Liver (tissue), 9 donors: ENCODE results near the gene LRRC71. TPM values are rescaled to one million over a fixed set of nuclear protein-coding genes. Genes with fewer than 3 reads are reported as not detected.

ENCODE experiments used
- DNase-seq: peaks from one replicate; pipeline ENCODE4 v3.0.0-alpha.2; 2017; ENCODE audit warnings: low spot score
- H3K27ac ChIP-seq, 2 donors: one replicate each; pipeline ENCODE4 v1.7.0; 2013; ENCODE audit warnings: inconsistent platforms in 2 of 2, low read length in 2 of 2, control low read depth in 1 of 2, low read depth in 1 of 2, mild to moderate bottlenecking in 1 of 2
- H3K27me3 ChIP-seq, 4 donors: one replicate each; pipeline versions ENCODE4 v1.6.1 to v1.7.0; 2013; ENCODE audit warnings: low read length in 3 of 4, inconsistent platforms in 1 of 4, mild to moderate bottlenecking in 1 of 4, moderate library complexity in 1 of 4; ENCODE audit not compliant: control insufficient read depth in 4 of 4, insufficient read depth in 4 of 4
- H3K36me3 ChIP-seq, 4 donors: one replicate each; pipeline versions ENCODE4 v1.6.1 to v1.7.0; 2013; ENCODE audit warnings: low read length in 3 of 4, mild to moderate bottlenecking in 3 of 4, low read depth in 1 of 4, moderate library complexity in 1 of 4; ENCODE audit not compliant: control insufficient read depth in 4 of 4, insufficient read depth in 3 of 4
- H3K4me1 ChIP-seq, 4 donors: one replicate each; pipeline versions ENCODE4 v1.6.1 to v1.7.0; 2013; ENCODE audit warnings: low read length in 3 of 4, mild to moderate bottlenecking in 3 of 4, moderate library complexity in 1 of 4; ENCODE audit not compliant: control insufficient read depth in 4 of 4, insufficient read depth in 4 of 4
- H3K4me3 ChIP-seq, 3 donors: one replicate each; pipeline versions ENCODE4 v1.6.1 to v1.7.0; 2013; ENCODE audit warnings: low read length in 3 of 3, control low read depth in 1 of 3, low read depth in 1 of 3, mild to moderate bottlenecking in 1 of 3
- H3K9ac ChIP-seq, 2 donors: one replicate each; pipeline ENCODE4 v1.7.0; 2013; ENCODE audit warnings: low read length in 2 of 2, mild to moderate bottlenecking in 2 of 2, moderate library complexity in 2 of 2, control low read depth in 1 of 2, low read depth in 1 of 2
- H3K9me3 ChIP-seq, 4 donors: one replicate each; pipeline versions ENCODE4 v1.6.1 to v1.7.0; 2013; ENCODE audit warnings: low read length in 3 of 4; ENCODE audit not compliant: control insufficient read depth in 4 of 4
- EGR1 ChIP-seq, 2 donors: IDR thresholded peaks; 2 replicates each; pipeline ENCODE4 v1.6.1; 2016 to 2018; ENCODE audit warnings: antibody characterized with exemption in 2 of 2, low read depth in 2 of 2
- FOXA1 ChIP-seq: IDR thresholded peaks from 2 replicates; pipeline ENCODE4 v1.6.1; 2016; ENCODE audit warnings: antibody characterized with exemption
- FOXA2 ChIP-seq: IDR thresholded peaks from 2 replicates; pipeline ENCODE4 v1.6.1; 2016; ENCODE audit warnings: antibody characterized with exemption
- GABPA ChIP-seq, 2 donors: IDR thresholded peaks in 1 of 2; conservative IDR thresholded peaks in 1 of 2; 2 replicates each; pipeline ENCODE4 v1.6.1; 2016; ENCODE audit warnings: antibody characterized with exemption in 2 of 2, mild to moderate bottlenecking in 1 of 2, moderate library complexity in 1 of 2
- HNF4A ChIP-seq, 2 donors: conservative IDR thresholded peaks; 2 replicates each; pipeline ENCODE4 v1.6.1; 2016; ENCODE audit warnings: antibody characterized with exemption in 2 of 2, mild to moderate bottlenecking in 2 of 2
- HNF4G ChIP-seq: IDR thresholded peaks from 2 replicates; pipeline ENCODE4 v1.6.1; 2016; ENCODE audit warnings: antibody characterized with exemption
- JUND ChIP-seq, 2 donors: IDR thresholded peaks; 2 replicates each; pipeline ENCODE4 v1.6.1; 2016; ENCODE audit warnings: antibody characterized with exemption in 2 of 2
- NR2F2 ChIP-seq: IDR thresholded peaks from 2 replicates; pipeline ENCODE4 v1.6.1; 2016; ENCODE audit warnings: antibody characterized with exemption
- RAD21 ChIP-seq, 2 donors: IDR thresholded peaks; 2 replicates each; pipeline ENCODE4 v1.6.1; 2016; ENCODE audit warnings: antibody characterized with exemption in 2 of 2, mild to moderate bottlenecking in 2 of 2
- RXRA ChIP-seq, 2 donors: IDR thresholded peaks; 2 replicates each; pipeline ENCODE4 v1.6.1; 2017 to 2018; ENCODE audit warnings: antibody characterized with exemption in 2 of 2, mild to moderate bottlenecking in 1 of 2
- SP1 ChIP-seq: IDR thresholded peaks from 2 replicates; pipeline ENCODE4 v1.6.1; 2018; ENCODE audit warnings: antibody characterized with exemption, mild to moderate bottlenecking
- TAF1 ChIP-seq: conservative IDR thresholded peaks from 2 replicates; pipeline ENCODE4 v1.6.1; 2016; ENCODE audit warnings: antibody characterized with exemption, mild to moderate bottlenecking
- WGBS: extraction: QIAGEN DNeasy Blood & Tissue Kit; methylation state at CpG from one replicate; pipeline ENCODE4 v1.1.7; 2013; 5-methylcytosine and 5-hydroxymethylcytosine counted together
- polyA plus RNA-seq, 2 donors: library from polyadenylated mRNA; stranded (reverse) in 1 of 2; unstranded in 1 of 2; fragments of 200-250 nt in 1 of 2; fragments of >200 nt in 1 of 2; fragmentation: Nextera tagmentation in 1 of 2; extraction: Ambion mirVana in 1 of 2; gene quantifications; one replicate each; pipeline versions ENCODE4 v1.2.1 to v1.2.3, GENCODE V29; 2013 to 2015
- total RNA-seq, 2 donors: library from RNA; depleted of rRNA; stranded (reverse); fragments of >200 nt; gene quantifications; one replicate each; pipeline ENCODE4 v1.2.3, GENCODE V29; 2014
- TF ChIP-seq, protein P1 (sequence below): IDR thresholded peaks from 2 replicates; pipeline ENCODE4 v1.6.1; 2016; ENCODE audit warnings: antibody characterized with exemption
- TF ChIP-seq, protein P2 (sequence below): fragments of 150-350 bp; IDR thresholded peaks from 2 replicates; pipeline ENCODE4 v1.5.1; 2017; ENCODE audit warnings: improper control_type of control experiment, low read depth, low read length; ENCODE audit not compliant: missing input control
- TF ChIP-seq, protein P3 (sequence below): IDR thresholded peaks from 2 replicates; pipeline ENCODE4 v1.6.1; 2016; ENCODE audit warnings: antibody characterized with exemption
- TF ChIP-seq, protein P4 (sequence below): IDR thresholded peaks from 2 replicates; pipeline ENCODE4 v1.6.1; 2016; ENCODE audit warnings: antibody characterized with exemption
- TF ChIP-seq, protein P5 (sequence below): IDR thresholded peaks from 2 replicates; pipeline ENCODE4 v1.6.1; 2016; ENCODE audit warnings: antibody characterized with exemption, mild to moderate bottlenecking
- donor health status: healthy.
- donor health status: healthy.
- donor health status: healthy.
- donor health status: healthy.
- donor health status: healthy.

LRRC71 gene
- total and polyA plus RNA-seq, 4 donors = 0.10 TPM; not detected in 3

DNA sequence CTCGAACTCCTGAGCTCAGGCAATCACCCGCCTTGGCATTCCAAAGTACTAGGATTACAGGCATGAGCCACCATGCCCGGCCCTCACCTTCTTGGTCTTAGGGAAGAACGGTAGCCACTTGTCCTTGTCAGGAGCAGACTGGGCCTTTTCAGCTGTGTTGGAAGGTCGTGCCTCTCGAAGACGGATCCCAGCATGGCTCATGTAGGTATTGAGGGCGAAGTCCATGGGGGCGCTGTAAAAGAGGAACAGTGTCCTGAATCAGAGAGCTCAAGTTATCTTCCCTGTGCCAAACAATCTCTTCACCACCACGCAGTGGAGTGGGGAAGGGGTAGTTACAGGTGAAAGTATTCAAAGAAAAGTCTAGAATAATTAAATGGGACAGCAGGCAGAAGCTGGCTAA is 35.9 kb downstream of the LRRC71 start:
- DNase-seq = no peak
- no peak overlapping the region for H3K27ac ChIP-seq
- 95% methylated on average over 10 of the region's 10 CpGs for WGBS

DNA sequence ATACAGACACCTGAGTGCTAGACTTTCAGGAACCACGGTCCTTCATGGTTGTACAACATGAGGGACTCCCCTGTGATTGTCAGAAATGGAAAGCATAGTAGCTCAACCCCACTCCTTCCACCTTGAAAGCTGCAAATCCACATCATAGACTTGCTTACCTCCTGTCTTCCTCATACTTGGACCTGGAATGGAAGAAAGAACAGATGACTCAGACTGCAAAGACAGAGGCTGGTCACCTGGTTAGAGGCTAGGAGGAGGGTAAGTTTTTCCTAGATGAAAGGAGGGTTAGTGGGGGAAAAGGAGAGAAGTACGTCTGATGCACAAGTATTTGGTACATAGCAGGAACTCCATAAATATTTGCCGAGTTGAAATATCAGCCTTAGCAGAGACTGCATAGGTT is 37.2 kb downstream of the LRRC71 start:
- Histone ChIP-seq H3K27me3 (no peaks in the 10 kb centered on the region), H3K27ac (no peak overlapping the region), H3K4me3 (no peak overlapping the region), H3K9me3 (no peaks in the 10 kb centered on the region), H3K9ac (no peak overlapping the region), H3K36me3 (peaks cover 12 to 79% (median 54%) of the 10 kb centered on the region in 4 donors), H3K4me1 (no peaks in the 10 kb centered on the region)
- no peak for DNase-seq
- 93% methylated on average over 3 of the region's 3 CpGs for WGBS
- TF ChIP-seq FOXA1 (no peak), EGR1 (IDR thresholded peaks at IDR 0.05; ENCODE audit: low read depth in 2 of 2) (no peak), RXRA (IDR thresholded peaks at IDR 0.05) (no peak), SP1 (no peak), RAD21 (IDR thresholded peaks at IDR 0.05) (no peak), FOXA2 (no peak), JUND (IDR thresholded peaks at IDR 0.05) (no peak), HNF4G (no peak)
- TF ChIP-seq, protein P1, sequence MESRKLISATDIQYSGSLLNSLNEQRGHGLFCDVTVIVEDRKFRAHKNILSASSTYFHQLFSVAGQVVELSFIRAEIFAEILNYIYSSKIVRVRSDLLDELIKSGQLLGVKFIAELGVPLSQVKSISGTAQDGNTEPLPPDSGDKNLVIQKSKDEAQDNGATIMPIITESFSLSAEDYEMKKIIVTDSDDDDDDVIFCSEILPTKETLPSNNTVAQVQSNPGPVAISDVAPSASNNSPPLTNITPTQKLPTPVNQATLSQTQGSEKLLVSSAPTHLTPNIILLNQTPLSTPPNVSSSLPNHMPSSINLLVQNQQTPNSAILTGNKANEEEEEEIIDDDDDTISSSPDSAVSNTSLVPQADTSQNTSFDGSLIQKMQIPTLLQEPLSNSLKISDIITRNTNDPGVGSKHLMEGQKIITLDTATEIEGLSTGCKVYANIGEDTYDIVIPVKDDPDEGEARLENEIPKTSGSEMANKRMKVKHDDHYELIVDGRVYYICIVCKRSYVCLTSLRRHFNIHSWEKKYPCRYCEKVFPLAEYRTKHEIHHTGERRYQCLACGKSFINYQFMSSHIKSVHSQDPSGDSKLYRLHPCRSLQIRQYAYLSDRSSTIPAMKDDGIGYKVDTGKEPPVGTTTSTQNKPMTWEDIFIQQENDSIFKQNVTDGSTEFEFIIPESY = no peak
- TF ChIP-seq, protein P2, sequence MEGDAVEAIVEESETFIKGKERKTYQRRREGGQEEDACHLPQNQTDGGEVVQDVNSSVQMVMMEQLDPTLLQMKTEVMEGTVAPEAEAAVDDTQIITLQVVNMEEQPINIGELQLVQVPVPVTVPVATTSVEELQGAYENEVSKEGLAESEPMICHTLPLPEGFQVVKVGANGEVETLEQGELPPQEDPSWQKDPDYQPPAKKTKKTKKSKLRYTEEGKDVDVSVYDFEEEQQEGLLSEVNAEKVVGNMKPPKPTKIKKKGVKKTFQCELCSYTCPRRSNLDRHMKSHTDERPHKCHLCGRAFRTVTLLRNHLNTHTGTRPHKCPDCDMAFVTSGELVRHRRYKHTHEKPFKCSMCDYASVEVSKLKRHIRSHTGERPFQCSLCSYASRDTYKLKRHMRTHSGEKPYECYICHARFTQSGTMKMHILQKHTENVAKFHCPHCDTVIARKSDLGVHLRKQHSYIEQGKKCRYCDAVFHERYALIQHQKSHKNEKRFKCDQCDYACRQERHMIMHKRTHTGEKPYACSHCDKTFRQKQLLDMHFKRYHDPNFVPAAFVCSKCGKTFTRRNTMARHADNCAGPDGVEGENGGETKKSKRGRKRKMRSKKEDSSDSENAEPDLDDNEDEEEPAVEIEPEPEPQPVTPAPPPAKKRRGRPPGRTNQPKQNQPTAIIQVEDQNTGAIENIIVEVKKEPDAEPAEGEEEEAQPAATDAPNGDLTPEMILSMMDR = no peak

More for the DNA sequence above, 35.9 kb downstream of the LRRC71 start:
- Histone ChIP-seq H3K4me1 (no peaks in the 10 kb centered on the region), H3K4me3 (no peak overlapping the region), H3K9ac (no peak overlapping the region), H3K27me3 (no peaks in the 10 kb centered on the region), H3K36me3 (peaks cover 9 to 81% (median 57%) of the 10 kb centered on the region in 4 donors), H3K9me3 (no peaks in the 10 kb centered on the region)
- TF ChIP-seq RXRA (IDR thresholded peaks at IDR 0.05) (no peak), JUND (IDR thresholded peaks at IDR 0.05) (no peak), RAD21 (IDR thresholded peaks at IDR 0.05) (no peak), GABPA (IDR thresholded peaks at IDR 0.05 in 1 of 2, conservative IDR thresholded peaks at IDR 0.05 in 1 of 2) (no peak), FOXA1 (no peak), HNF4A (conservative IDR thresholded peaks at IDR 0.05) (no peak), HNF4G (no peak), SP1 (no peak), NR2F2 (no peak), EGR1 (IDR thresholded peaks at IDR 0.05; ENCODE audit: low read depth in 2 of 2) (no peak), TAF1 (no peak)
- TF ChIP-seq, protein P3, sequence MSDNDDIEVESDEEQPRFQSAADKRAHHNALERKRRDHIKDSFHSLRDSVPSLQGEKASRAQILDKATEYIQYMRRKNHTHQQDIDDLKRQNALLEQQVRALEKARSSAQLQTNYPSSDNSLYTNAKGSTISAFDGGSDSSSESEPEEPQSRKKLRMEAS = no peak
- TF ChIP-seq, protein P4, sequence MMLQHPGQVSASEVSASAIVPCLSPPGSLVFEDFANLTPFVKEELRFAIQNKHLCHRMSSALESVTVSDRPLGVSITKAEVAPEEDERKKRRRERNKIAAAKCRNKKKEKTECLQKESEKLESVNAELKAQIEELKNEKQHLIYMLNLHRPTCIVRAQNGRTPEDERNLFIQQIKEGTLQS = no peak
- TF ChIP-seq, protein P2 = no peak
- TF ChIP-seq, protein P1 = no peak
- TF ChIP-seq, protein P5, sequence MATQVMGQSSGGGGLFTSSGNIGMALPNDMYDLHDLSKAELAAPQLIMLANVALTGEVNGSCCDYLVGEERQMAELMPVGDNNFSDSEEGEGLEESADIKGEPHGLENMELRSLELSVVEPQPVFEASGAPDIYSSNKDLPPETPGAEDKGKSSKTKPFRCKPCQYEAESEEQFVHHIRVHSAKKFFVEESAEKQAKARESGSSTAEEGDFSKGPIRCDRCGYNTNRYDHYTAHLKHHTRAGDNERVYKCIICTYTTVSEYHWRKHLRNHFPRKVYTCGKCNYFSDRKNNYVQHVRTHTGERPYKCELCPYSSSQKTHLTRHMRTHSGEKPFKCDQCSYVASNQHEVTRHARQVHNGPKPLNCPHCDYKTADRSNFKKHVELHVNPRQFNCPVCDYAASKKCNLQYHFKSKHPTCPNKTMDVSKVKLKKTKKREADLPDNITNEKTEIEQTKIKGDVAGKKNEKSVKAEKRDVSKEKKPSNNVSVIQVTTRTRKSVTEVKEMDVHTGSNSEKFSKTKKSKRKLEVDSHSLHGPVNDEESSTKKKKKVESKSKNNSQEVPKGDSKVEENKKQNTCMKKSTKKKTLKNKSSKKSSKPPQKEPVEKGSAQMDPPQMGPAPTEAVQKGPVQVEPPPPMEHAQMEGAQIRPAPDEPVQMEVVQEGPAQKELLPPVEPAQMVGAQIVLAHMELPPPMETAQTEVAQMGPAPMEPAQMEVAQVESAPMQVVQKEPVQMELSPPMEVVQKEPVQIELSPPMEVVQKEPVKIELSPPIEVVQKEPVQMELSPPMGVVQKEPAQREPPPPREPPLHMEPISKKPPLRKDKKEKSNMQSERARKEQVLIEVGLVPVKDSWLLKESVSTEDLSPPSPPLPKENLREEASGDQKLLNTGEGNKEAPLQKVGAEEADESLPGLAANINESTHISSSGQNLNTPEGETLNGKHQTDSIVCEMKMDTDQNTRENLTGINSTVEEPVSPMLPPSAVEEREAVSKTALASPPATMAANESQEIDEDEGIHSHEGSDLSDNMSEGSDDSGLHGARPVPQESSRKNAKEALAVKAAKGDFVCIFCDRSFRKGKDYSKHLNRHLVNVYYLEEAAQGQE = no peak
